ENCODE data around the gene C1QL4.

The C1QL4 gene

GRCh38 chr12:49352351-49352750, 15.4 kb upstream of the C1QL4 start (continued):
- TF ChIP-seq POU6F1 (CRISPR knock-in tag; IDR thresholded peaks at IDR 0.05; ENCODE audit: borderline replicate concordance, low read depth) (no peak), ARNTL (CRISPR knock-in tag; IDR thresholded peaks at IDR 0.05; ENCODE audit: borderline replicate concordance, low read depth) (no peak), ISL1 (CRISPR knock-in tag; IDR thresholded peaks at IDR 0.05) (no peak), ZFP30 (CRISPR knock-in tag; IDR thresholded peaks at IDR 0.05) (no peak), ESRRG (CRISPR knock-in tag; IDR thresholded peaks at IDR 0.05) (no peak), BACH2 (CRISPR knock-in tag; IDR thresholded peaks at IDR 0.05; ENCODE audit: borderline replicate concordance) (no peak)

- TF ChIP-seq ZNF565 (CRISPR knock-in tag; conservative IDR thresholded peaks at IDR 0.05; ENCODE audit: low read depth) (no peak), CREB5 (CRISPR knock-in tag; IDR thresholded peaks at IDR 0.05; ENCODE audit: low read depth) (no peak), ZFP3 (CRISPR knock-in tag; IDR thresholded peaks at IDR 0.05) (no peak), ISL1 (CRISPR knock-in tag; IDR thresholded peaks at IDR 0.05) (no peak), OSR1 (CRISPR knock-in tag; IDR thresholded peaks at IDR 0.05) (no peak), ARNTL (CRISPR knock-in tag; IDR thresholded peaks at IDR 0.05; ENCODE audit: borderline replicate concordance, low read depth) (no peak), ESRRG (CRISPR knock-in tag; IDR thresholded peaks at IDR 0.05) (no peak), TOX (CRISPR knock-in tag; IDR thresholded peaks at IDR 0.05; ENCODE audit: borderline replicate concordance) (no peak), CSRNP3 (CRISPR knock-in tag; IDR thresholded peaks at IDR 0.05) (no peak)
Observed at GRCh38 chr12:49349266-49349665, 12.3 kb upstream of the C1QL4 start.

GRCh38 chr12:49348781-49349180, 11.8 kb upstream of the C1QL4 start:
- TF ChIP-seq SNAI2 (CRISPR knock-in tag; IDR thresholded peaks at IDR 0.05) = no peak
- no peak for TF ChIP-seq OSR1 (CRISPR knock-in tag; IDR thresholded peaks at IDR 0.05)
- TF ChIP-seq POU6F1 (CRISPR knock-in tag; IDR thresholded peaks at IDR 0.05; ENCODE audit: borderline replicate concordance, low read depth) = no peak
- TF ChIP-seq RARB (CRISPR knock-in tag; IDR thresholded peaks at IDR 0.05) = no peak
- TF ChIP-seq ESRRG (CRISPR knock-in tag; IDR thresholded peaks at IDR 0.05) = no peak
- no peak for TF ChIP-seq ZNF565 (CRISPR knock-in tag; conservative IDR thresholded peaks at IDR 0.05; ENCODE audit: low read depth)
- no peak for TF ChIP-seq ARNTL (CRISPR knock-in tag; IDR thresholded peaks at IDR 0.05; ENCODE audit: borderline replicate concordance, low read depth)
- TF ChIP-seq ZNF70 (CRISPR knock-in tag; IDR thresholded peaks at IDR 0.05) = no peak
- ATAC-seq = no peak

More at GRCh38 chr12:49349266-49349665, 12.3 kb upstream of the C1QL4 start:
- no peak for ATAC-seq

- no peak for TF ChIP-seq ISL1 (CRISPR knock-in tag; IDR thresholded peaks at IDR 0.05)
- no peak for TF ChIP-seq CREB5 (CRISPR knock-in tag; IDR thresholded peaks at IDR 0.05; ENCODE audit: low read depth)
- peak; percentile 85; the same call in 1 of the 2 replicates for TF ChIP-seq PATZ1 (CRISPR knock-in tag; IDR thresholded peaks at IDR 0.05; ENCODE audit: borderline replicate concordance)
- TF ChIP-seq ZNF70 (CRISPR knock-in tag; IDR thresholded peaks at IDR 0.05) = no peak
- no peak for TF ChIP-seq ZC3H10 (CRISPR knock-in tag; IDR thresholded peaks at IDR 0.05)
- peak; percentile 86 for ATAC-seq
Observed at GRCh38 chr12:49347311-49348193, 10.6 kb upstream of the C1QL4 start.

Data from SK-N-SH treated with all-trans-retinoic acid at 6 μM for 48 hours (cell line).